ENCODE results near the gene ANK3. TPM values are rescaled to one million over a fixed set of nuclear protein-coding genes. Genes with fewer than 3 reads are reported as not detected.

Gene ANK3
- total RNA-seq, 1 donor: 248 TPM

- no peak overlapping the region for H3K4me3 ChIP-seq (ENCODE audit: low read depth, low read length)
- DNase-seq (ENCODE audit: low read depth): no peak
- TF ChIP-seq CTCF (IDR thresholded peaks at IDR 0.05; ENCODE audit: insufficient read depth, low read length): no peak
Measured at GRCh38 chr10:60338002-60338564, 51.6 kb downstream of the ANK3 start.

GRCh38 chr10:60336901-60337630 lies 52.6 kb downstream of the ANK3 start:
- no peak overlapping the region for H3K4me3 ChIP-seq (ENCODE audit: low read depth, low read length)
- DNase-seq (ENCODE audit: low read depth): peak; percentile 60

GRCh38 chr10:60335708-60336107 lies 54.0 kb downstream of the ANK3 start:
- no peak for DNase-seq (ENCODE audit: low read depth)
- no peak overlapping the region for H3K4me3 ChIP-seq (ENCODE audit: low read depth, low read length)
- TF ChIP-seq CTCF (IDR thresholded peaks at IDR 0.05; ENCODE audit: insufficient read depth, low read length): no peak

More at GRCh38 chr10:60336901-60337630, 52.6 kb downstream of the ANK3 start:
- TF ChIP-seq CTCF (IDR thresholded peaks at IDR 0.05; ENCODE audit: insufficient read depth, low read length): no peak

GRCh38 chr10:60334991-60335390 lies 54.7 kb downstream of the ANK3 start:
- TF ChIP-seq CTCF (IDR thresholded peaks at IDR 0.05; ENCODE audit: insufficient read depth, low read length): no peak
- H3K4me3 ChIP-seq (ENCODE audit: low read depth, low read length): no peak overlapping the region
- peak; percentile 50 for DNase-seq (ENCODE audit: low read depth)

- no peak for TF ChIP-seq CTCF (IDR thresholded peaks at IDR 0.05; ENCODE audit: insufficient read depth, low read length)
- DNase-seq (ENCODE audit: low read depth): no peak
- no peak overlapping the region for H3K4me3 ChIP-seq (ENCODE audit: low read depth, low read length)
Measured at GRCh38 chr10:60332371-60332770, 57.3 kb downstream of the ANK3 start.

- no peak overlapping the region for H3K4me3 ChIP-seq (ENCODE audit: low read depth, low read length)
- TF ChIP-seq CTCF (IDR thresholded peaks at IDR 0.05; ENCODE audit: insufficient read depth, low read length): no peak
- no peak for DNase-seq (ENCODE audit: low read depth)
Measured at GRCh38 chr10:60331886-60332285, 57.8 kb downstream of the ANK3 start.
